ENCODE data around the gene OPA3. TPM values are rescaled to one million over a fixed set of nuclear protein-coding genes. Genes with fewer than 3 reads are reported as not detected.

OPA3 gene
- total RNA-seq, 1 experiment from 2014 or later: 11.1 TPM

DNA sequence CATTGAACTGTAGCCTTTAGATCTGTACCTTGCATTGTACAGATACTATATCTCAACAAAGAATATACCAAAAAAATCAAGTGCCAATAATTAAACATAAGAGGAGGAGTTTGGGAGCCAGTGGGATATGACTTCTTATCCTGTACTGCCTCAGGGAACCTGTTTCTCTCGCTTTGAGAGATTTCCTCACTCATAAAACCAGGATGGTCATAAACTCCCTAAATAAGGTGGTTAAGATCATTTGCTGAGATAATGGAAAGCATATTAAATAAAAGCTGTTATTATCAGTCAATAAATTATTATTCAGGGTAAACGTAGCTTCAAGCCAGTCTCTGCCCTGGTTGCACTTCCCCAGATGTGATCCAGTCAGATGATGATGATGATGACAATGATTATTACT, 17.0 kb downstream of the OPA3 start (continued):
- no peak for TF ChIP-seq CTCF (IDR thresholded peaks at IDR 0.05 in 2 of 3, conservative IDR thresholded peaks at IDR 0.05 in 1 of 3; ENCODE audit: borderline replicate concordance in 1 of 3, insufficient read depth in 1 of 3, low read depth in 2 of 3, low read length in 2 of 3)

- Histone ChIP-seq H3K9ac (ENCODE audit: low read length) (no peak overlapping the region), H3K9me3 (ENCODE audit: control insufficient read depth in 1 of 2, insufficient read depth in 1 of 2, low read depth in 1 of 2, low read length in 2 of 2) (no peaks in the 10 kb centered on the region), H4K20me1 (ENCODE audit: insufficient read depth) (no peaks in the 10 kb centered on the region), H3K79me2 (ENCODE audit: insufficient read depth, low read length) (peaks cover 15% of the 10 kb centered on the region; the same call in 1 of the 2 replicates), H3K4me2 (ENCODE audit: low read length) (no peak overlapping the region), H3K4me3 (replicated peaks in 1 of 2; ENCODE audit: low read depth in 1 of 2, low read length in 2 of 2) (no peak overlapping the region), H3K9me2 (ENCODE audit: insufficient read depth) (no peaks in the 10 kb centered on the region), H3K27me3 (ENCODE audit: insufficient read depth, low read length) (no peaks in the 10 kb centered on the region), H2AFZ (ENCODE audit: low read depth, low read length, poor library complexity, severe bottlenecking) (no peak overlapping the region), H3K27ac (ENCODE audit: low read depth, low read length) (no peak overlapping the region), H3K4me1 (ENCODE audit: control insufficient read depth in 1 of 2, insufficient read depth in 2 of 2, low read length in 2 of 2) (peaks cover 10 to 18% of the 10 kb centered on the region in 2 experiments), H3K36me3 (ENCODE audit: control insufficient read depth in 1 of 2, insufficient read depth in 2 of 2, low read length in 2 of 2) (no peaks in the 10 kb centered on the region)
- no TSS peak for BruUV-seq (replicated peaks)
- CTCF ChIA-PET: no interaction called here
- RAD21 ChIA-PET (ENCODE audit: low non-redundant PET in 1 of 2, low total read pairs in 2 of 2, uncharacterized antibody in 2 of 2, unreplicated experiment in 2 of 2): no interaction called here
- intact Hi-C loops (cut with micrococcal nuclease): no loop called here
- POLR2A ChIA-PET: no interaction called here
- TF ChIP-seq ELF1 (IDR thresholded peaks at IDR 0.05; ENCODE audit: borderline replicate concordance, low read depth): no peak
- ATAC-seq: no peak
- no peak for DNase-seq (ENCODE audit: low read depth, low spot score)
Measured at GRCh38 chr19:45564131-45564780, 20.3 kb downstream of the OPA3 start.

DNA sequence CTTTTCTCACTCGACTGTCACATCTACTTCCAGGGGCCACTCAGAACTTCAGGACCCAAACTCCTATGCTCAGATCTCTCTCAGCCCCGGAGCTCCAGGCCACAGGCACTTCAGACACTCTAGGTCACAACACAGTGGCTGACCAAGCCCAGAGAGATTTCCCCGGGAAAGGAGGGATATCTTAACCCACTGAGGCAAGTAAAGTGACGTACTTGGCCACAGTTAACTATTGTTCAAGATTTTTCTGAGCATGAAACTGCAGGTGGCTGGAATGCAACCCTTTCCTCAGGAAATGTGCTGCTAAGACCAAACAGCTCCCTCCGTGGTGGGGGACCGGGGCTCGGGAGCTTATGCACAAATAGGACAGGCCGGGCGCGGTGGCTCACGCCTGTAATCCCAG, 23.9 kb downstream of the OPA3 start:
- TF ChIP-seq ZFX (IDR thresholded peaks at IDR 0.05): no peak
- Histone ChIP-seq H3K4me3 (replicated peaks in 1 of 2; ENCODE audit: low read depth in 1 of 2, low read length in 2 of 2) (no peak overlapping the region), H3K9me3 (ENCODE audit: control insufficient read depth in 1 of 2, insufficient read depth in 1 of 2, low read depth in 1 of 2, low read length in 2 of 2) (no peaks in the 10 kb centered on the region), H4K20me1 (ENCODE audit: insufficient read depth) (no peaks in the 10 kb centered on the region), H3K4me2 (ENCODE audit: low read length) (no peak overlapping the region), H3K36me3 (ENCODE audit: control insufficient read depth in 1 of 2, insufficient read depth in 2 of 2, low read length in 2 of 2) (no peaks in the 10 kb centered on the region), H3K27ac (ENCODE audit: low read depth, low read length) (no peak overlapping the region), H3K4me1 (ENCODE audit: control insufficient read depth in 1 of 2, insufficient read depth in 2 of 2, low read length in 2 of 2) (peaks cover 6 to 12% of the 10 kb centered on the region in 2 experiments), H3K27me3 (ENCODE audit: insufficient read depth, low read length) (no peaks in the 10 kb centered on the region), H2AFZ (ENCODE audit: low read depth, low read length, poor library complexity, severe bottlenecking) (no peak overlapping the region), H3K79me2 (ENCODE audit: insufficient read depth, low read length) (peaks cover 12% of the 10 kb centered on the region; the same call in 1 of the 2 replicates), H3K9me2 (ENCODE audit: insufficient read depth) (no peaks in the 10 kb centered on the region), H3K9ac (ENCODE audit: low read length) (no peak overlapping the region)
- DNase-seq (ENCODE audit: low read depth, low spot score) (no peak), ATAC-seq (no peak)
- BruUV-seq (replicated peaks): no TSS peak
- ChIA-PET POLR2A (no interaction called here), RAD21 (ENCODE audit: low non-redundant PET in 1 of 2, low total read pairs in 2 of 2, uncharacterized antibody in 2 of 2, unreplicated experiment in 2 of 2) (no interaction called here), CTCF (interaction anchor here (0.6 kb wide), 1 partner anchor 209 kb away, joined by 7 read pairs; no protein-coding TSS in a partner anchor)
- intact Hi-C loops (cut with micrococcal nuclease): no loop called here
